Activated naive CD4-positive, alpha-beta T cell treated with anti-CD3 and anti-CD28 coated beads, Interleukin-2, amount 10 ng/mL, durations not matched to agents 7 days and 5 days (primary cell): ENCODE data around the gene KIAA0232.

ENCODE experiments used
- CTCF ChIA-PET: fragments of 350-600 bp; sonication (Branson Sonifier 250); formaldehyde crosslinking; loops from one replicate; lab custom pipeline; 2021; ENCODE audit warnings: antibody characterized with exemption; lab: Charles Lee
- DNase-seq: peaks from one replicate; pipeline ENCODE4 v3.0.0-alpha.2; 2020
- H3K27ac Mint-ChIP-seq: one replicate; pipeline ENCODE4 v1.8.0; 2021; ENCODE audit warnings: mild to moderate bottlenecking, moderate library complexity, mixed read lengths
- H3K27me3 Mint-ChIP-seq: one replicate; pipeline ENCODE4 v1.8.0; 2021; ENCODE audit warnings: mild to moderate bottlenecking, mixed read lengths
- H3K36me3 Mint-ChIP-seq: one replicate; pipeline ENCODE4 v1.8.0; 2021; ENCODE audit warnings: mixed read lengths
- H3K4me1 Mint-ChIP-seq: one replicate; pipeline ENCODE4 v1.8.0; 2021; ENCODE audit warnings: mixed read lengths
- H3K4me3 Mint-ChIP-seq: one replicate; pipeline ENCODE4 v1.8.0; 2021; ENCODE audit warnings: mild to moderate bottlenecking, moderate library complexity, mixed read lengths
- H3K9me3 Mint-ChIP-seq: one replicate; pipeline ENCODE4 v1.8.0; 2021; ENCODE audit warnings: mixed read lengths

Gene KIAA0232

GRCh38 chr4:6869944-6870343, 87.4 kb downstream of the KIAA0232 start:
- CTCF ChIA-PET: no interaction called here
- no peak for DNase-seq
- no peaks in the 10 kb centered on the region for H3K9me3 Mint-ChIP-seq
- peaks cover 11% of the 10 kb centered on the region for H3K36me3 Mint-ChIP-seq
- no peak overlapping the region for H3K4me3 Mint-ChIP-seq
- no peak overlapping the region for H3K27ac Mint-ChIP-seq
- H3K27me3 Mint-ChIP-seq: no peaks in the 10 kb centered on the region
- no peaks in the 10 kb centered on the region for H3K4me1 Mint-ChIP-seq

- CTCF ChIA-PET: interaction anchor here (0.6 to 4.6 kb wide), 48 partner anchors 9 to 541 kb away, joined by 3 to 159 read pairs (median 6); partner anchors contain the start of genes BLOC1S4, MRFAP1L1 and TADA2B
- Mint-ChIP-seq H3K36me3 (peaks cover 18% of the 10 kb centered on the region), H3K4me1 (peaks cover 10% of the 10 kb centered on the region), H3K27me3 (no peaks in the 10 kb centered on the region), H3K9me3 (no peaks in the 10 kb centered on the region), H3K27ac (no peak overlapping the region), H3K4me3 (no peak overlapping the region)
- no peak for DNase-seq
Observed at GRCh38 chr4:6873291-6873690, 90.8 kb downstream of the KIAA0232 start.

- Mint-ChIP-seq H3K4me1 (peaks cover 10% of the 10 kb centered on the region), H3K27me3 (no peaks in the 10 kb centered on the region), H3K4me3 (no peak overlapping the region), H3K9me3 (no peaks in the 10 kb centered on the region), H3K36me3 (peaks cover 21% of the 10 kb centered on the region), H3K27ac (no peak overlapping the region)
- DNase-seq: peak; percentile 89
- CTCF ChIA-PET: interaction anchor here (0.6 to 4.6 kb wide), 49 partner anchors 9 to 542 kb away, joined by 3 to 159 read pairs (median 6); partner anchors contain the start of genes BLOC1S4, MRFAP1L1 and TADA2B
Observed at GRCh38 chr4:6873792-6874461, 91.4 kb downstream of the KIAA0232 start.

- H3K4me1 Mint-ChIP-seq: peaks cover 10% of the 10 kb centered on the region
- no peak overlapping the region for H3K27ac Mint-ChIP-seq
- CTCF ChIA-PET: interaction anchor here (0.7 to 4.6 kb wide), 13 partner anchors 8 to 200 kb away, joined by 3 to 159 read pairs (median 23); partner anchors contain the start of gene BLOC1S4
- no peak for DNase-seq
- H3K27me3 Mint-ChIP-seq: no peaks in the 10 kb centered on the region
- no peak overlapping the region for H3K4me3 Mint-ChIP-seq
- peaks cover 26% of the 10 kb centered on the region for H3K36me3 Mint-ChIP-seq
- H3K9me3 Mint-ChIP-seq: no peaks in the 10 kb centered on the region
Observed at GRCh38 chr4:6874981-6875380, 92.5 kb downstream of the KIAA0232 start.

- H3K27me3 Mint-ChIP-seq: no peaks in the 10 kb centered on the region
- no peak for DNase-seq
- CTCF ChIA-PET: interaction anchor here (0.7 to 4.6 kb wide), 7 partner anchors 11 to 200 kb away, joined by 3 to 159 read pairs (median 32); partner anchors contain the start of gene BLOC1S4
- no peak overlapping the region for H3K27ac Mint-ChIP-seq
- H3K4me3 Mint-ChIP-seq: no peak overlapping the region
- no peaks in the 10 kb centered on the region for H3K9me3 Mint-ChIP-seq
- peaks cover 10% of the 10 kb centered on the region for H3K4me1 Mint-ChIP-seq
- H3K36me3 Mint-ChIP-seq: peaks cover 28% of the 10 kb centered on the region
Observed at GRCh38 chr4:6875431-6875831, 92.9 kb downstream of the KIAA0232 start.

GRCh38 chr4:6876440-6876839, 93.9 kb downstream of the KIAA0232 start:
- Mint-ChIP-seq H3K27ac (no peak overlapping the region), H3K27me3 (no peaks in the 10 kb centered on the region), H3K9me3 (no peaks in the 10 kb centered on the region), H3K4me3 (no peak overlapping the region), H3K36me3 (peaks cover 37% of the 10 kb centered on the region), H3K4me1 (peaks cover 10% of the 10 kb centered on the region)
- CTCF ChIA-PET: interaction anchor here (0.9 to 4.6 kb wide), 4 partner anchors 83 to 201 kb away, joined by 4 to 33 read pairs (median 19); no protein-coding TSS in a partner anchor
- no peak for DNase-seq

GRCh38 chr4:6877067-6877466, 94.5 kb downstream of the KIAA0232 start:
- no peak overlapping the region for H3K4me3 Mint-ChIP-seq
- H3K36me3 Mint-ChIP-seq: peaks cover 41% of the 10 kb centered on the region
- no peaks in the 10 kb centered on the region for H3K27me3 Mint-ChIP-seq
- H3K4me1 Mint-ChIP-seq: peaks cover 10% of the 10 kb centered on the region
- CTCF ChIA-PET: interaction anchor here (0.9 kb wide), 1 partner anchor 83 kb away, joined by 4 read pairs; no protein-coding TSS in a partner anchor
- H3K9me3 Mint-ChIP-seq: no peaks in the 10 kb centered on the region
- DNase-seq: no peak
- peak overlapping the region; percentile 21 for H3K27ac Mint-ChIP-seq

- DNase-seq: no peak
- Mint-ChIP-seq H3K4me1 (peaks cover 10% of the 10 kb centered on the region), H3K27me3 (no peaks in the 10 kb centered on the region), H3K4me3 (no peak overlapping the region), H3K9me3 (no peaks in the 10 kb centered on the region), H3K27ac (peak overlapping the region; percentile 21), H3K36me3 (peaks cover 54% of the 10 kb centered on the region)
- CTCF ChIA-PET: interaction anchor here (1.1 kb wide), 1 partner anchor 10 kb away, joined by 5 read pairs; no protein-coding TSS in a partner anchor
Observed at GRCh38 chr4:6878451-6879059, 96.0 kb downstream of the KIAA0232 start.

GRCh38 chr4:6880691-6881090, 98.2 kb downstream of the KIAA0232 start:
- no peak overlapping the region for H3K4me3 Mint-ChIP-seq
- H3K27ac Mint-ChIP-seq: peak overlapping the region; percentile 6
- H3K4me1 Mint-ChIP-seq: peaks cover 10% of the 10 kb centered on the region
- no peaks in the 10 kb centered on the region for H3K27me3 Mint-ChIP-seq
- no peaks in the 10 kb centered on the region for H3K9me3 Mint-ChIP-seq
- no peak for DNase-seq
- CTCF ChIA-PET: no interaction called here
- peaks cover 50% of the 10 kb centered on the region for H3K36me3 Mint-ChIP-seq

- Mint-ChIP-seq H3K9me3 (no peaks in the 10 kb centered on the region), H3K4me3 (no peak overlapping the region), H3K27ac (no peak overlapping the region), H3K36me3 (peaks cover 44% of the 10 kb centered on the region), H3K27me3 (no peaks in the 10 kb centered on the region), H3K4me1 (peaks cover 3% of the 10 kb centered on the region)
- CTCF ChIA-PET: interaction anchor here (1.5 to 2.8 kb wide), 2 partner anchors 9 to 45 kb away, joined by 4 to 23 read pairs; no protein-coding TSS in a partner anchor
- DNase-seq: no peak
Observed at GRCh38 chr4:6881908-6882307, 99.4 kb downstream of the KIAA0232 start.

- H3K4me3 Mint-ChIP-seq: no peak overlapping the region
- peaks cover under 1% of the 10 kb centered on the region for H3K9me3 Mint-ChIP-seq
- DNase-seq: no peak
- H3K36me3 Mint-ChIP-seq: peaks cover 28% of the 10 kb centered on the region
- CTCF ChIA-PET: interaction anchor here (1.1 to 3.7 kb wide), 5 partner anchors 8 to 209 kb away, joined by 3 to 32 read pairs (median 6); no protein-coding TSS in a partner anchor
- no peaks in the 10 kb centered on the region for H3K4me1 Mint-ChIP-seq
- H3K27ac Mint-ChIP-seq: no peak overlapping the region
- H3K27me3 Mint-ChIP-seq: no peaks in the 10 kb centered on the region
Observed at GRCh38 chr4:6884341-6884870, 101.9 kb downstream of the KIAA0232 start.

- Mint-ChIP-seq H3K4me1 (peaks cover 2% of the 10 kb centered on the region), H3K27me3 (no peaks in the 10 kb centered on the region), H3K27ac (peak overlapping the region; percentile 37), H3K4me3 (no peak overlapping the region), H3K9me3 (peaks cover 14% of the 10 kb centered on the region), H3K36me3 (peaks cover 29% of the 10 kb centered on the region)
- CTCF ChIA-PET: interaction anchor here (0.6 to 3.7 kb wide), 12 partner anchors 13 to 687 kb away, joined by 3 to 32 read pairs (median 3); no protein-coding TSS in a partner anchor
- no peak for DNase-seq
Observed at GRCh38 chr4:6885953-6886557, 103.5 kb downstream of the KIAA0232 start.

- Mint-ChIP-seq H3K36me3 (peaks cover 22% of the 10 kb centered on the region), H3K27ac (peak overlapping the region; percentile 55), H3K4me1 (peaks cover 10% of the 10 kb centered on the region), H3K4me3 (no peak overlapping the region), H3K27me3 (no peaks in the 10 kb centered on the region), H3K9me3 (peaks cover 14% of the 10 kb centered on the region)
- CTCF ChIA-PET: interaction anchor here (0.7 to 3.7 kb wide), 6 partner anchors 13 to 195 kb away, joined by 3 to 32 read pairs (median 4); no protein-coding TSS in a partner anchor
- no peak for DNase-seq
Observed at GRCh38 chr4:6886886-6887285, 104.4 kb downstream of the KIAA0232 start.
